Measurements from ENCODE around the gene ABCA3.

Gene ABCA3

DNA sequence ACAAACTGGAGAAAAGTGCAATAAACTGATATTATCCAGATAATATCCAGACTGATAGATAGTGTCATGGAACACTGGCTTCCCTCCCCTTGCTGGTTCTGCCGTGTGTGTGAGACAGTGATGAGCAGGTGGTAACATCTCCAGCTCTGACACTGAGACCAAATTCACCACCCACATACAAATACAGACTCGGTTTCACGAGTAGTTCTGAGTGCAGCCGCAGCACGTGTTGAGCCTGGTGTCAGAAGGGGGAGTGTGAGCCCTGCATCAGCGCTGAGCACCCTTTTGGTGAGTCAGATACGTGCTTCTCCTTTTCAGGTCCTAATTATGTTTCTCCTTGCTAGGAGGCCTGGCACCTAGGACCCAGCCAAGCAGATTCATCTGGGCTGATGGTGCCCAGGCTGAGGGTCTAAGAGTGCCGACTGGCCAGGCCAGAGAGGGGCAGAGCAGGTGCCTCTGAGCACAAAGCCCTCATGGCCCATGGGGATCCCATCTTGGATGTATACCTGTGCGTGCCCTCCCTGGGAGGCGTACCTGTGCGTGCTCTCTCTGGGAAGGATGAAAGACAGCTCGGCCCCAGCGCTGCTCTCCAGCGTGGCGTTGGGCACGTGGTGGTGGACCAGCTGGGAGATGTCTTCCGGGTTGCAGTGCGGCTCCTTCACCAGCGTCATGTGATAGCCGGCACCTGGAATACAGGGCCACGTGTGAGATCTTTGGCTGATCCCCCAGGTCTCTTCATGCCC is 45.3 kb downstream of the ABCA3 start:
- no peak for DNase-seq (ENCODE audit: low spot score)
- Histone ChIP-seq H3K4me3 (no peak overlapping the region), H3K27ac (no peak overlapping the region)
- TF ChIP-seq, protein P1, sequence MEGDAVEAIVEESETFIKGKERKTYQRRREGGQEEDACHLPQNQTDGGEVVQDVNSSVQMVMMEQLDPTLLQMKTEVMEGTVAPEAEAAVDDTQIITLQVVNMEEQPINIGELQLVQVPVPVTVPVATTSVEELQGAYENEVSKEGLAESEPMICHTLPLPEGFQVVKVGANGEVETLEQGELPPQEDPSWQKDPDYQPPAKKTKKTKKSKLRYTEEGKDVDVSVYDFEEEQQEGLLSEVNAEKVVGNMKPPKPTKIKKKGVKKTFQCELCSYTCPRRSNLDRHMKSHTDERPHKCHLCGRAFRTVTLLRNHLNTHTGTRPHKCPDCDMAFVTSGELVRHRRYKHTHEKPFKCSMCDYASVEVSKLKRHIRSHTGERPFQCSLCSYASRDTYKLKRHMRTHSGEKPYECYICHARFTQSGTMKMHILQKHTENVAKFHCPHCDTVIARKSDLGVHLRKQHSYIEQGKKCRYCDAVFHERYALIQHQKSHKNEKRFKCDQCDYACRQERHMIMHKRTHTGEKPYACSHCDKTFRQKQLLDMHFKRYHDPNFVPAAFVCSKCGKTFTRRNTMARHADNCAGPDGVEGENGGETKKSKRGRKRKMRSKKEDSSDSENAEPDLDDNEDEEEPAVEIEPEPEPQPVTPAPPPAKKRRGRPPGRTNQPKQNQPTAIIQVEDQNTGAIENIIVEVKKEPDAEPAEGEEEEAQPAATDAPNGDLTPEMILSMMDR (IDR thresholded peaks at IDR 0.05): no peak

DNA sequence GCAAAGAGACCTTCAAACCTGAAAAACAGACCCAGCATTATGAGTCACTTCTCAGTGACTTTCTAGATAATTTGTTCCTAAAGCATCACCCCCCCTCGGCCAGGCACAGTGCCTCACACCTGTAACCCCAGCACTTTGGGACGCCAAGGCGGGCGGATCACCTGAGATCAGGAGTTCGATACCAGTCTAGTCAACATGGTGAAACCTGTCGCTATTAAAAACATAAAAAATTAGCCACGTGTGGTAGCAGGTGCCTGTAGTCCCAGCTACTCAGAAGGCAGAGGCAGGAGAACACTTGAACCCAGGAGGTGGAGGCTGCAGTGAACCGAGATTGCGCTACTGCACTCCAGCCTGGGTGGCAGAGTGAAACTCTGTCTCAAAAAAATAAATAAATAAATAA is 48.3 kb downstream of the ABCA3 start:
- no peak overlapping the region for H3K27ac ChIP-seq
- DNase-seq (ENCODE audit: low spot score): no peak
- no peak overlapping the region for H3K4me3 ChIP-seq
- TF ChIP-seq, protein P1 (IDR thresholded peaks at IDR 0.05): no peak

DNA sequence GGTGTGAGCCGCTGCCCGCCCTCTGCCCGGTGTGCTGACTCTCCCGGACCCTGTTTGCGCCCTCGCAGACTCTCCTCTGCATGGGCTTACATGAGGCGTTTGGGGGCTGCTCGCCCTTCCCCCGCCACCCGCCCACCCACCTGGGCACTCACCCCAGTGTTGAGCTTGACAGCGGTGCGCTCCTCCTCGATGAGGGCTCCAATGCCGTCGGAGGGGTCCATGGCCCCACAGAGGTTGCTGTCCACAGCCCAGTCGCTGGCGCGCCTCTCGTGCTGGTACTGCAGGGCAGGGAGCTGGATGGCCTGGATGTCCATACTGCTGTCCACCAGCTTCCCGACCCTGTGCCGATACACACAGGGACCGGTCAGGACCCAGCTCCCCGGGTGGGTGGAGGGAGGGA is 51.2 kb downstream of the ABCA3 start:
- DNase-seq (ENCODE audit: low spot score): no peak
- TF ChIP-seq, protein P1 (IDR thresholded peaks at IDR 0.05): no peak

DNA sequence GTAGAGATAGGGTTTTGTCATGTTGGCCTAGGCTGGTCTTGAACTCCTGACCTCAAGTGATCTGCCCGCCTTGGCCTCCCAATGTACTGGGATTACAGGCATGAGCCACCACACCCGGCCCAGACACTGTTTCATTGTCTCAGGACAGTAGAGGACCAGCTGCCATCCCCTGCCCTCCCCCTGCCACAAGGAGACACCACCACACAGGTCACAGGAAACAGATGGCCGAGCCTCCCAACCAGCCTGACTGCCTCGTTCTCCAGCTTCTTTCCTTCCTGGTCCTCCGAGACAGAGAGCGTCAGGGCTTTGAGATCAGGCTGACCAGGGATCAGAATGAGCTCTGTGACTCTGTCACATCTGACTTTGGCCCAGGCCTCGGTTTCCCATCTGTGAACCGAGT is 51.8 kb downstream of the ABCA3 start:
- Histone ChIP-seq H3K27ac (no peak overlapping the region), H3K4me3 (no peak overlapping the region)
- TF ChIP-seq, protein P1 (IDR thresholded peaks at IDR 0.05): no peak
- DNase-seq (ENCODE audit: low spot score): no peak

More for the DNA sequence above, 51.2 kb downstream of the ABCA3 start:
- H3K27ac ChIP-seq: no peak overlapping the region
- no peak overlapping the region for H3K4me3 ChIP-seq

DNA sequence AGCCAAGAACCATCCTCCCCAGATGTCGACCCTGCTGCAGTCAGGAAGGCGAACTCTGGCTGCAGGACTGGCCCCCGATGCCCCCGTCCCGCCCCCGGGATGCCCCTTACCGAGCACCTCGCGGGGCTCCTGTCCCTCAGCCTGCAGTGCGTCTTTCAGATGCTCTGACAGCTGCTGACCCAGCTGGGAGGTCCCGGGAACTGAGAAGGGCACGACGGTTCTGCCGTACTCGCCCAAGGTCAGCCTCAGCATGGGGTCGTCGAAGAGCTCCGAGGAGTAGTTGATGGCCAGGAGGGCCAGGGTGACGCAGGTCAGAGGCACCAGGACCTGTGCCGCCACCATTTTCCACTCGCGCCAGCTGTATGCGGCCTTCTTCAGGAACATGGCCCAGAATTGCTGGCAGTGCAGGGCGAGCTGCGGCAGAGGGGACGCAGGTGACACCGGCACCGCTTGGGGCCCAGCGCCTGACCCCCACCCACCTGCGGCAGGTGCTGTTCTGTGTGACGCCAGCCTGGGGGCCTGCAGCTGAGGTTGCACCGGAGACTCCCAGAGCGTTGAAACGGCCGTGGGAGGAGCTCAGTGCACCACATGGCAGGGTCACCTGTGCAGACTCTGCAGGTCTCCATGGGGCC is 52.5 kb downstream of the ABCA3 start:
- TF ChIP-seq, protein P1 (IDR thresholded peaks at IDR 0.05): no peak
- H3K27ac ChIP-seq: no peak overlapping the region
- DNase-seq (ENCODE audit: low spot score): no peak

DNA sequence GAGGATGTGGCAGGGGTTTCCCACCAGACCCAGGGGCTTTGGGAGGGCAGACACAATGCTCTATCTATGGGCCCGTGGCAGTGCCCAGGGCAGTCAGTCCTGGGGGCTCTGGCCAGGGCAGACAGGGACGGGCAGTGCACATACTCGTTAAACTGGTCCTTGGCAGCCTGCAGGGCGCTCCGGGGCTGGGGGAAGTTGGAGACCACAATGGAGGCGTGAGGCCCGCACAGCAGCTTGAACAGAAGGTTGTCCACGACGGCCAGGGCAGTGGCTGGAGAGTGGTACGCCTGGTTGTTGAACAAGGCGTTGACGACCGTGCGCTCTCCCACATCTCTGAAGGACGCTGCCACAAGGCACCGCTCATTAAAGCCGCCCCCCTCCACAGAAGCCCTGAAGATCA is 54.0 kb downstream of the ABCA3 start:
- Histone ChIP-seq H3K4me3 (no peak overlapping the region), H3K27ac (no peak overlapping the region)
- TF ChIP-seq, protein P1 (IDR thresholded peaks at IDR 0.05): no peak
- no peak for DNase-seq (ENCODE audit: low spot score)

More for the DNA sequence above, 52.5 kb downstream of the ABCA3 start:
- no peak overlapping the region for H3K4me3 ChIP-seq

DNA sequence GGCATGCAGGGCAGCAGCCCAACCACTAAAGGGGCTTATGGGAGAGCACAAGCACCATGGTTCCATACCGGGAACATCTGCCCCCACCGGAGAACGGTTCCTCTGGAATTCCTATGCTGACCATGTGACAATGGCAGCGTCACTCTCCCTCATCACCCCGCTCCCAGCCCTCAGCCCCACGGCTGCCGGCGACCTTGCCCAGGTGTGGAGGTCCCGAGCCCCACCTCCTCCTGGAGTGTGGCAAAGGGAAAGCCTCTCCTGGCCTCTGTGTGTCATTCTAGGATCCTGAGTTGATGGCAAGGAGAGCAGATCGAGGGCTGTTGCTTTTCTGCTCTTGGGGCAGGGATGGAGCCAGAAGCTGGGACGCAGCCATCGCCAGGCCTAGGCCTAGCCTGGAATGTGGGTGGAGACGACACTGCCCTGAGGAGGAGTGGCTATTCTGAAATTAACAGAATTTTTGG is 54.8 kb downstream of the ABCA3 start:
- H3K27ac ChIP-seq: no peak overlapping the region
- TF ChIP-seq, protein P1 (IDR thresholded peaks at IDR 0.05): no peak
- DNase-seq (ENCODE audit: low spot score): no peak
- H3K4me3 ChIP-seq: no peak overlapping the region

All from coronary artery (tissue), 2 donors.